NCI-H128 (cell line): ENCODE measurements around the gene MT1E.
"Not testable (repeated sequence)": the region's sequence is repeated elsewhere in the genome, so short reads cannot be mapped to it uniquely, and the experiment has no call there.

Experiments used
- DNase-seq: peaks from one replicate; lab custom pipeline; 2025; ENCODE audit not compliant: unreplicated experiment; lab: John Stamatoyannopoulos, UW

The MT1E gene

DNA sequence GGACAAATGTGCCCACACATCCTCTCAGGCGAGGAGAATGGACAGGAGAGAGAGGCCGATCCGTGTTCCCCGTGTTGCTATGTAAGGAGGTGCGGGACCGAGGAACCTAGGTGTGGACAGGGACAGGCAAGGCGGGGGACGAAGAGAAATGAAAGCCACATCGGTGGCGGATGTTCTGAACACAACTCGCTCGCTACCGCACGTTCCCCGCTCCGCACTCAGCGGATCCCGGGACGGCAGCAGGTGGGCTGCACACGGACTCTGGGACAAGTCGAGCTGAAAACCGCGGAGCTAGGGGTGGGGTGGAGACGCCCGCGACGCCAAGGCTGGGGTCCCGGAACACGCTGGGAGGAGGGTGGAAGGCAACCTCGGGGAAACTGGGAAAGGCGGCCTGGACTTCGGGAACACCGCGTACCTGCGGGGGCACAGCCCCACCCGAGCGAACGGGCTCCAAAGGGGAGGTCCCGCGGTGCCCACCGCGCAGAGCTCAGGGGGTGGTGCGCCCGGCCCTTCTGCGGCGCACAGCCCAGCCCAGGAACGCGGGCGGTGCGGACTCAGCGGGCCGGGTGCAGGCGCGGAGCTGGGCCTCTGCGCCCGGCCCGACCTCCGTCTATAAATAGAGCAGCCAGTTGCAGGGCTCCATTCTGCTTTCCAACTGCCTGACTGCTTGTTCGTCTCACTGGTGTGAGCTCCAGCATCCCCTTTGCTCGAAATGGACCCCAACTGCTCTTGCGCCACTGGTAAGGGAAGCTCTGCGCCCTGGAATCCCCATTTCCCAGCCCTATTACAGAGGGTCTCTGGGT, at the start of gene MT1E:
TSS of gene MT1E (plus strand) at position 642 of the 803 bp plus-strand sequence. CDS start at position 713, 71 bp downstream.
- DNase-seq = no peak

DNA sequence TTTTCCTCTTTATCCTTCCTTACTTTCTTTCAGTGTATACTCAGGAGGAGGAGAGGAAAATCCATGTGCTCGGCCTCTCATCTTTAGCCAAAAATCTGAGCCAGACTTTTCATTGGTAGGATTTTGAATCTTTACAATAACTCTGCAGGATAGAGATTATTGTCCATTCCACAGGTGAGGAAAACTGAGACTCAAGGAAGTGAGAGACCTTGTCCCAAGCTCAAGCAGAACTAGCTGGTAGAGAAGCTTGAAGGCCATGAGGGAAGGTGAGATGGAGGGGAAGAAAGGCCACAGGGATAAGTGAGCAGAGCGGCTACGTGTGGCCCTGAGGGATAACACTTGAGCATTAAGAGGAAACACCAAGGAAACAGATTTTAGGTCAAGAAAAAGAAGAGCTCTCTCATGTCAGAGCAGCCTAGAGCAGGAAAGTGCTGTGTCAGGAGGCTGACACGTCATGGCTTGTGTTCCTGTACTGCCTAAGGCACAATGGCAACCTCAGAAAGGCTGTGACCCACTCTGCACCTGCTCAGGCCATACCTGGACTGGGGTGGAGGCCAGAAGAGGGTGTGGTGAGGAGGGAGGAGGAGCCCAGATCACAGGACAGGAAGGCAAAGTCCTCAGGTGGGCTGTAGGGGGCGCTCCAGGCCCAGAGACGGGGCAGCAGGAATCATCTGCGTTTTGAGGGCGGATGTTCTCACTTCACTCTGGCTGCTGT, 48.8 kb upstream of the MT1E start:
- DNase-seq = no peak

DNA sequence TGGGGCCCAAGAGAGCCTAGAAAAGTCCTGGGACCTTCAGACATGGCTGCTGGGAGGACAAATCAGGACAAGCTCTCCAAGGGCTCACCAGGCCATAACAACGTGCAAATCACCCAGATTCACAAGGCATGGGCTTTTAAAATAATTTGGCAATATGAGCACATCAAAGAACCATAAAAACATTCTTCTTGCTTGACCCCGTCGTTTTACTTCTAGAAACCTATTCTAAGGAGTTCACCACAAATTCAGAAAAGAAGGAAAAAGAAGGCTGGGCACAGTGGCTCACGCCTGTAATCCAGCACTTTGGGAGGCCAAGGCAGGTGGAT, 48.3 kb upstream of the MT1E start:
- DNase-seq = no peak

DNA sequence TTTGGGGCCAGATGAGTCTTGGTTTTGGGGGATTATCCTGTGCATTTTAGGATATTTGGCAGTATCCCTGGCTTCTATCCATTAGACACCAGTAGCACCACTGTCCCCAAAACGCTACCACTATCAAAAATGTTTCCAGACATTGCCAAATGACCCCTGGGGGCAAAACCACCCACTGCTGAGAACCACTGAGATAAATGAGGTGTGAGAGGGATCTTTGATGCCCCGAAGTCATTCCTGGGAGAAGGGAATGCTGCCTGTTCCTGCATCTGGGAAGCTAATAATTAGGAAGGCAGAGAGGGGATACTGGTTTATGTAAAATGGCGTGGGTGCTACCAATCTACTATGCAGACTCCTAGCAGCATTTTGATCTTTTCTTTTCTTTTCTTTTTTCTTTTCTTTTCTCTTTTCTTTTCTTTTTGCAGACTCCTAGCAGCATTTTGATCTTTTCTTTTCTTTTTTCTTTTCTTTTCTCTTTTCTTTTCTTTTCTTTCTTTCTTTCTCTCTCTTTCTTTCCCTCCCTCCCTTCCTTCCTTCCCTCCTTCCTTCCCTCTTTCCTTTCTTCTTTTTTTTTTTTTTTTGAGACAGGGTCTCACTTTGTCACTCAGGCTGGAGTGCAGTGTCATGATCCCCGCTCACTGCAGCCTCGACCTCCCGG, 45.1 kb upstream of the MT1E start:
- DNase-seq = no peak

DNA sequence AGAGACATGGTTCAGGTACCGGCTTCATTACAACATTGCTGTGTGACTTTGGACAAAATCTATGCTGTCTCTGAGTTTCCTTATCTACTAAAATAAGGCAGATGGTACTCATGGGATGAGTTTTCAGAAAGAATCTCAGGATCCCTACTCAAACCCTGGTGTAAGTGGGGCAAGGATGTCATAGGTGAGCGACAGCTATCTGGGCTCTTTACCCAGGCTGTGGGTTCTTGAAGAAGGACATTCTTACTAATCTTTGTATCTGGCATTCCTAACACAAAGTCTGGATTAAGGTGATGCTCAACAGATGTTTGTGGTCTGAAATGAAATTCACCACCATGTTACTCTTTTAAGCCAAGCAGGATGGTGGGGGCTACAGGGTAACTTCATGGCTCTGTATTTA, 42.7 kb upstream of the MT1E start:
- DNase-seq = not testable (repeated sequence)

DNA sequence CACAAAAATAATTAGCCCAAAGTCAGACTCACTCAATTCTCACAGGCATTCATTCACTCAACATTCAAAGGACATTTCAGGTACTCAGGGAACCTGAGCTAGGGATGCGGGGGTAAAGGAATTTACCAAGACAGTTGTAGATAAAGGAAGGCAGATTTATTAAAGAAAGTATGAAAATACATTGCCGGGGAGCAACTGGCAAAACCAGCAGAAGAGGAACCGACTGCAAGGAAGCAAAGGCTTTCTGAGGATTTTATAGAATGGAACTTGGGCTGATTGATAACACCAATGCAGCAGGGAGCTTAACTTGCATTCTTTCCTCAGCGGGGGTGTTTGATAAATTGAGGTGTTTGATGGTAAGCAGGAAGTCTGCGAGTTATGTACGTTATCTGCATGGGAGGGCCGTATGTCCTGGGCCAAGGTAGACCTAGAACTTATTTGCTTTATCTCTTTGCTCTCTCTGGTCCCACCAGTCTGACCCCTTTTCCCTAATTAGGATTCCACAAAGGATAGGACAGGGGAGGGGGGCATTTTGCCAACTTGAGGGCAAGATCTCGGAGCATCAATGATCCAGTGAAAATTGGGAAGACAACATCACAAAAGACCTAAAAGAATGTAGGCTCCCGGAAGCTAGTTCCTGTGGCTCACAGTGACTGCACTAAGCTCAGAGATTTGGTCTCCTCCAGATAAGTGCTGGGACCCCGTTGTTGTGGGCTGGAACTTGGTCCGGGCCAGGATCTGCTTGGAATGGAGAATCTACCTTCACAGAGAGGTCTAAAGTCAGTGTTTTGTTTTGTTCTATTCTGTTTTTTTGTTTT, 42.0 kb upstream of the MT1E start:
- DNase-seq = no peak

DNA sequence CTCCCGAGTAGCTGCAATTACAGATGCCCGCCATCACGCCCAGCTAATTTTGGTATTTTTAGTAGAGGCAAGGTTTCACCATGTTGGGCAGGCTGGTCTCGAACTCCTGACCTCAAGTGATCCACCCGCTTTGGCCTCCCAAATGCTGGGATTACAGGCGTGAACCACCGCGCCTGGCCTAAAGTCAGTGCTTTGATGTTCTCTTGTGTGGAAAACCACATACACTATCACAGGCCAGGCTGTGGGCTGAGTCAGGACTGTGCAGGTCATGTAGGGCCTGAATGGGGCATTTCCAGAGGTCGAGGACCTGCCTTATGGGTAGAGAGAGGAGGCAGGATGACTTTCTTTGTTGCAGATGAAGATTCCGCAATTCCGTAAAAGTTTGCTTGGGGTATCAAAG, 41.3 kb upstream of the MT1E start:
- no peak for DNase-seq

DNA sequence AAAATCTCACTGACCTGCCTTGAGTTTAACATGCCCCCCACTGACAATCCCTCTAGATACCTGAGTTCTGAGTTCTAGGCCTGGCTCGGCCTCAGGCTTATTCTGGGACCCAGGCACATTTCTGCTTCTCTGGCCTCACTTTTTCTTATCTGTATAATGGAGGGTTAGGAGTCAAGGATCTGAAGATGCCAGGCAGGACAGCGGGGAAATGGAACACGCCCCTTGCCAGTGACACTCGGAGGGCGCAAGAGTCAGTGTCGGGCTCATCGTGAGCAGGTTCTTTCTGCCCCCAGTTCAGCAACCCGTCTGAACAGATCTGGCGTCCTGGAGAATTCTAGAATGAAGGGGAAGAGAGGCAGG, 36.8 kb upstream of the MT1E start:
- no peak for DNase-seq

DNA sequence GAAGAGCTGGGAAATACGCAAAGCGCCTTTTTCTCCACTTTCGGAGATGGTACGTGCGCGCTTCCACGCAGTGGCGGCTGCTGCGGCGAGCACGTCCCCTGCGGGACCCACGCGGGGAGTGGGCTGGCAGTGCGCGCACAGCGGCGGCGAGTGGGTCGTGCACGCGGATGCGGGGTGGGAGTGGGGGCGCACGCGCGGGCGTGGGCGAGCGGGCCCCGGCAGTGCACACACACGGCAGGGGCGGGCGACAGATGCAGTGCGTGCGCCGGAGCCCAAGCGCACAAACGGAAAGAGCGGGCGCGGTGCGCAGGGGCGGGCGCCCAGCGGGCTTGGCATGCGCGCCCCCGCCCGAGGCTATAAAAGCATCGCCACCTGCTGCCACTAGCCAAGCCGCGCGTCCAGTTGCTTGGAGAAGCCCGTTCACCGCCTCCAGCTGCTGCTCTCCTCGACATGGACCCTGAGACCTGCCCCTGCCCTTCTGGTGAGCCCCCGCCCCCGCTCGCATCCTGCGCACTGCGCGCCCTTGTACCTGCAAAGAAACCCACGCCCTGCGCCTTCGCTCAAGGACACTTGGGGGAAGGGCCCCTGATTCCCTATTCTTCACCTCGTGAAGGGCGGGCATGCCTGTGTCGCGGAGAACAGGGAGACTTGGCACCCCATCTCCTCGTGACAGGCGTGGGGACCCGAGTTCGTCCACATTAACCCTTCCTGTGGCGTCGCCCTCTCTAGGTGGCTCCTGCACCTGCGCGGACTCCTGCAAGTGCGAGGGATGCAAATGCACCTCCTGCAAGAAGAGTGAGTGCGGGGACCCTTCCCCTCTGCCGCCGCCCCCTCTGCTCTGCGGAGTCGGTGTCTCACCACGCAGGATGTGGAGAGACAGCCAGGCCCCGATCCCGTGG, 36.2 kb upstream of the MT1E start, which contains the start of gene MT3:
TSS of gene MT3 (plus strand) at position 388 of the 899 bp plus-strand sequence. CDS start at position 451, 63 bp downstream.
- DNase-seq = peak; percentile 27

DNA sequence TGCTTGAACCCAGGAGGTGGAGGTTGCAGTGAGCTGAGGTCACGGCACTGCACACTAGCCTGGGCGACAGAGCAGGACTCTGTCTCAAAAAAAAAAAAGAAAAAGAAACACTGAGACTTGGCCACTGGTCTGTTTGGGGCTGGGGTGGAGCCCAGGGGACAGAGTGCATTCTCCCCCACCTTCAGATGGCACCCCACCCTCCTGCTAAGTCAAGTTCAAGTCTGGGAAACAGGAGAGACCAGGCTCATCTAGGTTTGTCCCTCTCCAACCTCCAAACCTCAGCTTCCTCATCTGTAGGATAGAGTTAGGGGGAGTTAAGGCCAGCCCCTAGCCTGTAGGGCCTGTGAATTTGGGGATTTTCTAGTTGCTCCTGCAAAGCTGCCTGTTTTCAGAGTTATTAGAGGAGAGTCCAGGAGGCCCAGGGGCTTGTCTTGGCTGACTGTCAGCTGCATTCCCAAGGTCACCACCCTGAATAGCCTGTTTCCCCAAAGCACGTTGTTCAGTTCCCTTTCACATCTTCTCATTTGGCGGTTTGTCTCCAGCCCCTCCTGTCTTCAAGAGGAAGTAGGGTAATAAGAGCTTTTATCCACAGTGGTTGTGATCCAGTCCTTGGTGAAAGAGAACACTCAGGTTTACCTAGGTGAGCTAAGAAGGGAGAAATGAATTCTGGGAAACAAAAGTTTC, 34.1 kb upstream of the MT1E start:
- no peak for DNase-seq

DNA sequence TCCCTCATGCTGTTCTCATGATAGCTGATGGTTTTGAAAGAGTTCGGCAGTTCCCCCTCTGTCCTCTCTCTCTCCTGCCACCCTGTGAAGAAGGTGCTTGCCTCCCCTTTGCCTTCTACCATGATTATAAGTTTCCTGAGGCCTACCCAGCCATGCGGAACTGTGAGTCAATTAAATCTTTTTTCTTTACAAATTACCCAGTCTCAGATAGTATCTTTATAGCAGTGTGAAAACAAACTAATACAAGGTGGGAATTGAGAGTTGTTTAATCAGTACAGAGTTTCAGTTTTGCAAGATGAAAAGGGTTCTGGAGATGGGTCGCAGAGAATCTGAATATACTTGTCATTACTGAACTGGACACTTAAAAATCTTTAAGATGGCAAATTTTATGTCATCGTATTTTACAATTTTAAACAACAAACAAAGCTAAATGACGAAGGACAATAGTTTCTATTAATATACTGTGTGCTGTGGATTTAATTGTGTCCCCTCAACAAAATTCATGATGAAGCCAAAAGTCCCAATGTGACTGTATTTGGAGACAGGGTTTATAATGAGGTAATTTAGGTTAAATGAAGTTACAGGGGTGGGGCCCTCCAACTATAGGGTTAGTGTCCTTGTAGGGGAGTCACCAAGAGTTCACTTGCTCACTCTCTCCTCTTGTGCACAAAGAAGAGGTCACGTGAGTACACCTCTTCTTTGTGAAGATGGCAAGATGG, 31.8 kb upstream of the MT1E start:
- DNase-seq = no peak

DNA sequence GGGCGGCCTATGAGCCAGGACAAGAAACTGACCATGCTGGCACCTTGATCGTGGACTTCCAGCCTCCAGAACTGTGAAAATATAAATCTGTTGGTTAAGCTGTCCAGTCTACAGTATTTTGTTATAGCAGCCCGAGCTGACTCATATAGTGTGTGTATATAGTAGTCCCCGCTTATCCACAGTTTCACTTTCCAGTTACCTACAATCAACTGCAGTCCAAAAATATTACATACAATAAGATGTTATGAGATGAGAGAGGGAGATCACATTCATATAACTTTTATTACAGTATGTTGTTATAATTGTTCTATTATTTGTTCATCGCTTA, 31.3 kb upstream of the MT1E start:
- DNase-seq = no peak

DNA sequence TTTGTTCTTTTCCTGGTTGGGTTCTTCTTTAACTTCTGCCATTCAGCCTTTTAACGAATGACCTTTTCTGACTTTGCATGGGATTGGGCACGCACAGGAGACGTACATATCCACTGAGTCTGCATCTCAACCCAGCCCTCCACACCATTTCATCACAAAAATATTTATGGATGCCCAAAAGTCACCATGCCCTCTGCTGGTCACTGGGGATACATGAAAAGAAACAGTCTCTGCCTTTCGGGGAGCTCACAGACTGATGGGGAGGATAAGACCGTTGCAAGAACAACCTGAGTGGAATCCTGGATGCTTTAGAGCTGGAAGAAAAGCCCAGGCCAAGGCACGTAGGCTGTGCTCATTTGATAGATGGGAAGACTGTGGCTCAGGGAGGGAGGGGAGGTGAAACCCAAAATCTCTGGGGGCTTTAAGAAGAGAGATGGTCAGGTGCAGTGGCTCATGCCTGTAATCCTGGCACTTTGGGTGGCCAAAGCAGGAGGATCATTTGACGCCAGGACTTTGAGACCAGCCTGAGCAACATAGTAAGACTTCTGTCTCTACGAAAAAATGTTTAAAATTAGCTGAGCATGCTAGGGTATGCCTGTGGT, 25.1 kb upstream of the MT1E start:
- DNase-seq = no peak

DNA sequence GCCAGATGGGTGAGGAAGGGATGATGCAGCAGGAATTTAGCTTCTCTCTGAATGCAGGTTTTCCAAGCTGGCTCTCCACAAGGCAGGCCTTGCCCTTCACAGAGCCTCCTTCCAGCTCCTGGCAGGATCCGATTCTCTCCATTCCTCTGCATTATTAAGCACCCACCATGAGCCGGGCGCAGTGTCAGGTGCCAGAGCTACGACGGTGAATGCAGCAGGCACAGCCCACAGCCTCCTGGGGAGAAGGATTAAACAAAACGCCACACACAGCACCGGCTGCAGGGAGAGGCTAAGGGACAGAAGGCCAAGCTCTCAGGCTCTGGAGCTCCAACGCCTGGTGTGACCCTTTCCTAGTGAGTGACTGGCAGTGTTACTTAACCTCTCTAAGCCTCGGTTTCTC, 24.3 kb upstream of the MT1E start:
- DNase-seq = no peak

DNA sequence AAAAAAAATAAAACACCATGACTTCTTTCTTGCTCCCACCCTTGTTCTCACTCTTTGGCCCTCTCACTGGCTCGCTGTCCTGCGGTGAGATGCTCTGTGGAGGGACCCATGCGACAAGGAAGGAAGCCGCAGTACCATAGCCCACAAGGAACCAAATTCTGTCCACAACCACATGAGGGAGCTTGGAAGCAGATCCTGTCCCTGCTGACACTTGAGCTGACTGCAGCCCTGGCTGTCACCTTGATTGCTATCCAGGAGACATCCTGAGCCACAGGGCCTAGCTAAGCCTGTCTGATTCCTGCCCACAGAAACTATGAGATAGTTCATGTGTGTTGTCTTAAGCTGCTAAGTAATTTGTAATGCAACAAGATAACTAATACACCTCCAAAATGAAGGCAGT, 22.0 kb upstream of the MT1E start:
- DNase-seq = no peak

DNA sequence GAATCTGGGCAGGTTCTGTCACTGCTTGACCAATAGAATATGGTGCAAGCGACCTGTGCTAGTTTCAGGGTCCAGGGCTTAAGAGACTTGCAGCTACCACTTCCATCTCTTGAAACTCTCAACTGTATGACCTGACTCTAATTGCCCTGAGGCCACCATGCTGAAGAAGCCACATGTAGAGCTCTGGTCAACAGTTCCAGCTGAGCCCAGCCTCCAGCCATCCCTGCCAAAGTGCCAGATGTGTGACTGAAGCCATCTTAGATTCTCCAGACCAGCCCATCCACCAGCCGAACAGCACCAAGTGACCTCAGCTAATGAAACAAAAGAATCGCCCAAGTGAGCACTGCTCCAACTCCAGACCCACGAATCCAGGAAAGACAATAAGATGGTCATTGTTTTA, 20.6 kb upstream of the MT1E start:
- DNase-seq = no peak

DNA sequence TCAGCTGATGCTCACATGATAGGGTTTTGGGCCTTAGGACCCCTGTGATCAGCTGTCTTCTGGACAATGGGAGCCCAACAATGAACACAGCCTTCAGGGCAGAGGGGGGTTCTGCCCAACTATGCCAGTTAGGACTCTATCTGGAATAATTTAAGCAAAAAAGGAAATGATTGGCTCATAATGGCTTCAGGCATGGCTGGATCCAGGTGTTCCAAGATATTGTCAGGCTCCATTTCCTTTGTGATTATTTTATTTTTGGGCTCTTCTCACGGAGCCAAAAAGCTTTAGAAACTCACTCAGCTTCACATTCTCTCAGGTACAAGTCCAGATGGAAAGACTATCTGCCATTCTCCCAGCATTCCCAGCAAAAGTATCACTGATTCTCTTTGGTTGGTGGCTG, 20.1 kb upstream of the MT1E start:
- no peak for DNase-seq

DNA sequence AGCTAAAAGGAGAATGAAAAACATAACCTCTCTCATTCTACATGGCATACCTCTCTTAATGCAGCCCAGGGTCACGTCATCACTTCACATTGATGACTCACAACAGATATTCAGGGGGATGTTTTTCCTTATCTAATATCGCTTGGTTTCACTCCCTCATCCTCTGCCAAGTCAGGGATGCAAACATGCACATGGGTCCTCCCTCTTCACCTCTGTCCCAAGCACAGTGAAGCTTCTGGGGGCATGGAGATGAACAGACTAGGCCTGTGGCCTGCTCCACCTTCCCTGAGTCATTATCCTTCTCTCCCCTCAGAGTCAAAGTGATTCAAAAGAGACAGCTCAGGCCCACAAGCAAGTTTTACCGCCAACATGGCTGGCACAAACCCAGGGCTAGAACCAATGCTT, 19.5 kb upstream of the MT1E start:
- no peak for DNase-seq
